ENCODE results near the gene TRAF7.

TRAF7 gene

DNA sequence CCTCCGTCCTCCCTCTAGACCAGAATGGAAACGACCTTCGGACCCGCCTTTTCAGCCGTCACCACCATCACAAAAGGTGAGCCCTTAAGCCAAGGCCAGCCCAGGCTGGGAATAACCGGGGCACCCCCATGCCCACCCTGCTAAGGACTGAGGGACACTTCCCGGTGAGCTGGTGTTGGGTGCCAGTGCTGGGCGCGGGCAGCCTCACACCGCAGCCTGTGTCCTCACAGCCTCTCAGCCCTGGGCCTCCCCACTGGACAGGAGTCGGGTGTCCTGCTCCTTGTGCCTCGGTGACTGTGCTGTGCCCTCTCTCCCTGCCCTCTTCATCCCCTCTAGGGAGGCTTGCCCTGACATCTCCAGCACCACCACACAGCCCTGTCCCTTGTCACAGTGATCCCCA lies 10.3 kb downstream of the TRAF7 start:
- no peak for TF ChIP-seq TAF1 (IDR thresholded peaks at IDR 0.05; ENCODE audit: borderline replicate concordance, insufficient read depth, low read length)
- TF ChIP-seq FOXP2 (optimal IDR thresholded peaks at IDR 0.05; ENCODE audit: borderline replicate concordance, extremely low read depth, extremely low read length, insufficient read depth) = no peak
- TF ChIP-seq, protein P1, sequence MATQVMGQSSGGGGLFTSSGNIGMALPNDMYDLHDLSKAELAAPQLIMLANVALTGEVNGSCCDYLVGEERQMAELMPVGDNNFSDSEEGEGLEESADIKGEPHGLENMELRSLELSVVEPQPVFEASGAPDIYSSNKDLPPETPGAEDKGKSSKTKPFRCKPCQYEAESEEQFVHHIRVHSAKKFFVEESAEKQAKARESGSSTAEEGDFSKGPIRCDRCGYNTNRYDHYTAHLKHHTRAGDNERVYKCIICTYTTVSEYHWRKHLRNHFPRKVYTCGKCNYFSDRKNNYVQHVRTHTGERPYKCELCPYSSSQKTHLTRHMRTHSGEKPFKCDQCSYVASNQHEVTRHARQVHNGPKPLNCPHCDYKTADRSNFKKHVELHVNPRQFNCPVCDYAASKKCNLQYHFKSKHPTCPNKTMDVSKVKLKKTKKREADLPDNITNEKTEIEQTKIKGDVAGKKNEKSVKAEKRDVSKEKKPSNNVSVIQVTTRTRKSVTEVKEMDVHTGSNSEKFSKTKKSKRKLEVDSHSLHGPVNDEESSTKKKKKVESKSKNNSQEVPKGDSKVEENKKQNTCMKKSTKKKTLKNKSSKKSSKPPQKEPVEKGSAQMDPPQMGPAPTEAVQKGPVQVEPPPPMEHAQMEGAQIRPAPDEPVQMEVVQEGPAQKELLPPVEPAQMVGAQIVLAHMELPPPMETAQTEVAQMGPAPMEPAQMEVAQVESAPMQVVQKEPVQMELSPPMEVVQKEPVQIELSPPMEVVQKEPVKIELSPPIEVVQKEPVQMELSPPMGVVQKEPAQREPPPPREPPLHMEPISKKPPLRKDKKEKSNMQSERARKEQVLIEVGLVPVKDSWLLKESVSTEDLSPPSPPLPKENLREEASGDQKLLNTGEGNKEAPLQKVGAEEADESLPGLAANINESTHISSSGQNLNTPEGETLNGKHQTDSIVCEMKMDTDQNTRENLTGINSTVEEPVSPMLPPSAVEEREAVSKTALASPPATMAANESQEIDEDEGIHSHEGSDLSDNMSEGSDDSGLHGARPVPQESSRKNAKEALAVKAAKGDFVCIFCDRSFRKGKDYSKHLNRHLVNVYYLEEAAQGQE (IDR thresholded peaks at IDR 0.05; ENCODE audit: insufficient read depth in 1 of 2, low read depth in 2 of 2, low read length in 2 of 2) = no peak

DNA sequence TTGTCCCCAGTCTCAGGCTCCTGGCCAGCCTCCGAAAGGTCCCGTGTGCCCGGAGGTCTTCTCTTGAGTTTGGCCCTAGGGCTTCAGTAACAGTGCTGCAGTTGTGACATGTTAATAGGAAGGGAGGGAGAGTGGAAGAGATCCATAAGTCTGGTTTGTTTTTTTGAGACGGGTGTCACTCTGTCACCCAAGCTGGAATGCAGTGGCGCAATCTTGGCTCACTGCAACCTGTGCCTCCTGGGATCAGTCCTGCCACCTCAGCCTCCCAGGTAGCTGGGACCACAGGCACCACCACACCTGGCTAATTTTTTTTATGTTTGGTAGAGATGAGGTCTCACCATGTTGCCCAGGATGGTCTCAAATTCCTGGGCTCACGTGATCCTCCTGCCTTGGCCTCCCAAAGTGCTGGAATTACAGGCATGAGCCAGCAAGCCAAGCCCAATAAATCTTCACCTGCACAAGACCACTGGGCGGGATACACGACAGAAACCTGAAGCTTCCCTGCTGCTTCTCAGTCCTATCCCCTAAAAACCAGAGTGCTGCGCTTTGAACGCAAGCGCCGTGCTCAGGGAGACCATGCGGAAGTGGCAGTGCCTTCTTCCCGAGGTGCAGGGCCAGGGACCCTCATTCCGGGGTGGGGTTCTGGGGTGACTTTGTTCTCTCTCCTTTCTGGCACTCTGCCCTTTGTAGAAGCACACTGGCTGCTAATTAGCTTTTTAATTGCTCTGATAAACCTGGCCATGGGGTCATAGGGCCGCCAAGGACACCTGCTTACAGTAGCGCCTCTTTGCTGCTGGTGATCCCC lies 10.9 kb downstream of the TRAF7 start:
- TF ChIP-seq SIN3A (IDR thresholded peaks at IDR 0.05; ENCODE audit: borderline replicate concordance, insufficient read depth, low read length) (no peak), POLR2AphosphoS5 (IDR thresholded peaks at IDR 0.05; ENCODE audit: low read depth, low read length) (no peak), FOXP2 (optimal IDR thresholded peaks at IDR 0.05; ENCODE audit: borderline replicate concordance, extremely low read depth, extremely low read length, insufficient read depth) (no peak), TAF1 (IDR thresholded peaks at IDR 0.05; ENCODE audit: borderline replicate concordance, insufficient read depth, low read length) (no peak)
- TF ChIP-seq, protein P1 (IDR thresholded peaks at IDR 0.05; ENCODE audit: insufficient read depth in 1 of 2, low read depth in 2 of 2, low read length in 2 of 2) = no peak

DNA sequence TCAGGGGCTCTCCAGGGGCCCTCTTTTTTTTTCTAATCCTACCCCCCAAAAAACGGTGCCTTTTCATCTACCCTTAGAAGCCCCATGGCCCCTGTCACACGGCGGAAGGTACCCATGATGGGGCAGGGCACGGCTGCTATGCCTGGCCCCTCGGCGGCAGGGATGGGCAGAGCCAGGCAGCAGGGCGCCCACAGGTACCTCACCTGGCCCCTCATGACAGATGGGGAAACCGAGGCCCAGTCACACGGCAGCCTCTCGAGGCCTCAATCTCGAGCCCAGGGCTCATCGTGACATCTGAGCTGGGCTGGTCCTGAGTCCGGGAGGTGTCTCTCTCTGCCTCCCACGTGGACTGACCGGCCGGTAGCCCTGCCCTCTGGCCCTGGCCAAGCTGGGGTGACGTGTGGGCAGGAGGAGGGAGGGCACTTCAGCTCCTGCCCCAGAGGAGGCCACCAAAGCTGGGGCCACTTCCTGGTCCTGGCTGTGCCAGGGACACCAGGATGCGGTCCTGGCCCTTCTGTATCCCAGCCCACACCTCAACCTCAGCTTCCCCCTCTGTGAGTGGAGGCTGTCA lies 11.6 kb downstream of the TRAF7 start:
- TF ChIP-seq, protein P1 (IDR thresholded peaks at IDR 0.05; ENCODE audit: insufficient read depth in 1 of 2, low read depth in 2 of 2, low read length in 2 of 2) = no peak
- no peak for TF ChIP-seq FOXP2 (optimal IDR thresholded peaks at IDR 0.05; ENCODE audit: borderline replicate concordance, extremely low read depth, extremely low read length, insufficient read depth)
- TF ChIP-seq POLR2AphosphoS5 (IDR thresholded peaks at IDR 0.05; ENCODE audit: low read depth, low read length) = no peak
- TF ChIP-seq SIN3A (IDR thresholded peaks at IDR 0.05; ENCODE audit: borderline replicate concordance, insufficient read depth, low read length) = no peak
- TF ChIP-seq TAF1 (IDR thresholded peaks at IDR 0.05; ENCODE audit: borderline replicate concordance, insufficient read depth, low read length) = no peak

DNA sequence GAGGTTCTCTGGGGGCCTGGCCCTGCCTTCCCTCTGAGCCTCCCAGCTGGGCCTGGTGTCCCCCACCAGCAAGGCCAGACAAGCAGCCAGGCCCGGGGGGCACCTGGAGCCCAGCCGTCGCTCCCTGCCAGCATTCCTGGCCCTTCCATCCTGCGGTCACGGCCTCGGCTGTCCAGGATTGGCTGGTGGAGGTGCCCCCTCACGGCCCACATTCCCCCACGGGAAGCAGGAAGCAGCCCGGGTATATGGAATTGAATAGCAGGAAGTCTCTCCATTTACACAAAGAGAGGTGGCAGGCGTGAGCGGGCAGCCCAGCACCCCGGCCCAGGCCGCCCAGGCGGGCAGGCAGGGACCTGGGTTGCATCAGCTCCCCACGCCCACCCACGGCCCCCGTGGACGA lies 14.5 kb downstream of the TRAF7 start:
- TF ChIP-seq TAF1 (IDR thresholded peaks at IDR 0.05; ENCODE audit: borderline replicate concordance, insufficient read depth, low read length) (no peak), POLR2AphosphoS5 (IDR thresholded peaks at IDR 0.05; ENCODE audit: low read depth, low read length) (no peak), FOXP2 (optimal IDR thresholded peaks at IDR 0.05; ENCODE audit: borderline replicate concordance, extremely low read depth, extremely low read length, insufficient read depth) (no peak), SIN3A (IDR thresholded peaks at IDR 0.05; ENCODE audit: borderline replicate concordance, insufficient read depth, low read length) (no peak)
- TF ChIP-seq, protein P1 (IDR thresholded peaks at IDR 0.05; ENCODE audit: insufficient read depth in 1 of 2, low read depth in 2 of 2, low read length in 2 of 2) = no peak

Measured in PFSK-1 (cell line).